Keratinocyte (primary cell): ENCODE measurements around the gene CCDC68.

ENCODE experiments used
- CTCF ChIP-seq, 3 experiments: IDR thresholded peaks in 1 of 3; conservative IDR thresholded peaks in 1 of 3; optimal IDR thresholded peaks in 1 of 3; 2 replicates in 2 of 3; 3 replicates in 1 of 3; pipeline versions ENCODE3 to v1.5.1; 2011; ENCODE audit warnings: low read length in 3 of 3, mild to moderate bottlenecking in 3 of 3, moderate library complexity in 2 of 3, control low read depth in 1 of 3, inconsistent platforms in 1 of 3; ENCODE audit not compliant: insufficient read depth in 2 of 3; ENCODE audit errors: extremely low read depth in 1 of 3
- EZH2 ChIP-seq: IDR thresholded peaks from one replicate; pipeline ENCODE4 v1.6.1; 2012; ENCODE audit warnings: inconsistent platforms, mild to moderate bottlenecking, low read length, moderate library complexity

- TF ChIP-seq CTCF (optimal IDR thresholded peaks at IDR 0.05 in 1 of 3, IDR thresholded peaks at IDR 0.05 in 1 of 3, conservative IDR thresholded peaks at IDR 0.05 in 1 of 3; ENCODE audit: extremely low read depth in 1 of 3, insufficient read depth in 2 of 3, low read length in 3 of 3) = no peak
- no peak for TF ChIP-seq EZH2
Observed at GRCh38 chr18:54916507-54916906, 42.8 kb downstream of the CCDC68 start.
